Measurements from ENCODE around the gene RUSC1. TPM values are rescaled to one million over a fixed set of nuclear protein-coding genes. Genes with fewer than 3 reads are reported as not detected.

The RUSC1 gene, protein sequence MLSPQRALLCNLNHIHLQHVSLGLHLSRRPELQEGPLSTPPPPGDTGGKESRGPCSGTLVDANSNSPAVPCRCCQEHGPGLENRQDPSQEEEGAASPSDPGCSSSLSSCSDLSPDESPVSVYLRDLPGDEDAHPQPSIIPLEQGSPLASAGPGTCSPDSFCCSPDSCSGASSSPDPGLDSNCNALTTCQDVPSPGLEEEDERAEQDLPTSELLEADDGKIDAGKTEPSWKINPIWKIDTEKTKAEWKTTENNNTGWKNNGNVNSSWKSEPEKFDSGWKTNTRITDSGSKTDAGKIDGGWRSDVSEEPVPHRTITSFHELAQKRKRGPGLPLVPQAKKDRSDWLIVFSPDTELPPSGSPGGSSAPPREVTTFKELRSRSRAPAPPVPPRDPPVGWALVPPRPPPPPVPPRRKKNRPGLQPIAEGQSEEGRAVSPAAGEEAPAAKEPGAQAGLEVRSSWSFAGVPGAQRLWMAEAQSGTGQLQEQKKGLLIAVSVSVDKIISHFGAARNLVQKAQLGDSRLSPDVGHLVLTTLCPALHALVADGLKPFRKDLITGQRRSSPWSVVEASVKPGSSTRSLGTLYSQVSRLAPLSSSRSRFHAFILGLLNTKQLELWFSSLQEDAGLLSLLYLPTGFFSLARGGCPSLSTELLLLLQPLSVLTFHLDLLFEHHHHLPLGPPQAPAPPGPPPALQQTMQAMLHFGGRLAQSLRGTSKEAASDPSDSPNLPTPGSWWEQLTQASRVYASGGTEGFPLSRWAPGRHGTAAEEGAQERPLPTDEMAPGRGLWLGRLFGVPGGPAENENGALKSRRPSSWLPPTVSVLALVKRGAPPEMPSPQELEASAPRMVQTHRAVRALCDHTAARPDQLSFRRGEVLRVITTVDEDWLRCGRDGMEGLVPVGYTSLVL
- 18.6 and 24.1 TPM in 2 replicates for total RNA-seq

DNA sequence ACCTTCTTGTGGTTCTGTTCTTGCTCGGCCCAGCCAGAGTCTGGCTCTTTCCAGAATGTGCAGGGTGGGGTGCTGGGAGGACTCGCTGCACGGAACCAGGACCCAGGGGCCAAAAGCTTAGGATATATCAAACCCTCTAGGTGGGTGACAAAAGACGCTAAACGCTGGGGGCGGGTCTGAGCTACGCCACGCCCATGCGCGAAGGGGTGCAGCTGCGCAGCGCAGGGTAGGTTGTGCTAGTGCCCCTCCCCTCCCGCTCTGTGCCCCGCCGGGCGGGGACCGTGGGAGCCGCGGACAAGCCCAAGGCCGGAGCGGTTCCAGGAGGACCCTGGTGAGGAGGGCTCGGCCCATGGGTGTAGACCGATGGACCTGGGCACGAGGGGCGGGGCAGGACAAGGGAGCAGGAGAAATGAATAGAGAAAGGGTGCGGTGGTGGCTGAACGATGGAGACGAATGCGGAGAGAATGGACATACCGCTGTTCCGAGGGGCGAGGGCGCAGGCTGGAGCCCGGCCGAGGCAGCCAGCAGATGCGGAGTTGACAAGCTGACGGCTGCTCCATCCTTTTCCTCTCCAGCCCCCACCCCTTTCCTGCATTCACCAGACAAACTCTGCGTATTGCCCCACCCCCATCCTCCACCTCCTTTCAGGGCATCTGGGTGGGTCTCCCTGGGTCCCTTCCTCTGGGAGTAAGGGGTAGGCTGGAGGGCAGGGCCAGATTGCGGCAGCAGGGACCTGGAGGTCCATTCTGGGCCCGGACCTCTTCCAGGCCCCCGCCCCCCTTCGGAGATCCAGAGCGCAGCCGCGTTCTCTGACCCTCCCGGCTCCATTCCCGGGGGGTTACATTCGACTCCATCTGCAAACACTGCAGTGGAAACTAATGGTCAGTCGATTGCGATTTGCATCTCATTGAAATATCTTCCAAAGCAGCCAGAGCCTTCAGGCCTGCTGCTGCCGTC lies at the start of gene RUSC1:
Gene RUSC1 (plus strand): TSS at position 234 of the 957 bp plus-strand sequence. CDS start 880 bp downstream, outside the sequence.

DNA sequence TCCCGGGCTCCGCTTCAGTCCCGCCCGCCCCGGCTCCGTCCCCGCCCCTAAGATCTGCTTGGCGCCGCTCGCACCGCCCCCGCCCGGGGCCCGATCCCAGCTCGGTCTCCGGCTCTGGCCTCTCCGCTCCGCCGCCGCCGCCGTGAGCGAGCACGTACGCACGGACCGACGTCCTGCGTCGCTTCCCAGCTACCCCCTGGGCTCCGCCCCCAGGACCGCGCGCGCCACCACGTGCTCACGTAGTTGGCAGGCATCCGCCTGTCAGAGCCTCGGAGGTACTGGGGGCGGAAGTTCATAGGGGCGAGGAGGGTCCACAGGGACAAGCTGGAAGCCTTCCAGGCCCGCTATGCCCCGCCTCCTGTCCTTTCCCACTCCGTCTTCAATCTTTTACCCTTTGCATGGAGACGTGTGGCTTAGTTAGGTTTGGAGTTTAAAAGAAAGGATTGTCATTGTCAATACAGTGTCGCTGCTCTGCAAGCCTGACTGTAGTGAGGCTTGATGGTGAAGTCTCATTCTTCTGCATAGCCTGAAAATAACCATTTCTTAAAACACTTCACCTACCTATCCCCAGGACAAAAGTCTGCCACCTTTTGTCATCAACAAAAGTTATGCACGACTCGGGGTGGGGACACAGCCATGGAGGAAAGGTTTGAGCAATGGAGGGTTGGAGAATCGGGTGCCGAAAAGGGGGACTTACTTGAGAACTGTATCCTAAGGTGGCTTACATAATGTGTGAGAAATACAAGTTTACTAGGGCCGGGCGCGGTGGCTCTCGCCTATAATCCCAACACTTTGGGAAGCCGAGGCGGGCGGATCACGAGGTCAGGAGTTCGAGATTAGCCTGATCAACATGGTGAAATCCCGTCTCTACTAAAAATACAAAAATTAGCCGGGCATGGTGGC lies 47.1 kb upstream of the RUSC1 start, which contains the start of gene CLK2:
Gene CLK2 (minus strand): TSS at position 162 of the 903 bp plus-strand sequence. CDS start 2,527 bp downstream, outside the sequence.

GRCh38 chr1:155277070-155277901 lies 43.4 kb upstream of the RUSC1 start, which contains the start of gene HCN3:
TSS of gene HCN3 (plus strand) at chr1:155277463. CDS start at chr1:155277591, 128 bp downstream.

GRCh38 chr1:155301342-155301841 lies 19.3 kb upstream of the RUSC1 start, which contains the start of gene PKLR:
TSS of gene PKLR (minus strand) at chr1:155301438. CDS start at chr1:155301395, 43 bp downstream.

GRCh38 chr1:155308493-155309422 lies 11.9 kb upstream of the RUSC1 start, which contains the start of gene FDPS:
TSS of gene FDPS (plus strand) at chr1:155308866. CDS start at chr1:155309790, 924 bp downstream.

Other genes with a start within 250 kb of the RUSC1 start
- 9.9 and 12.6 TPM in 2 replicates for gene EFNA3, start 242.1 kb upstream of the RUSC1 start, total RNA-seq
- gene EFNA1, start 193.0 kb upstream of the RUSC1 start, total RNA-seq = 44.8 and 111 TPM in 2 replicates
- 61.9 and 120 TPM in 2 replicates for gene SLC50A1, start 185.0 kb upstream of the RUSC1 start, total RNA-seq
- 7.5 and 22.9 TPM in 2 replicates for gene DPM3, start 180.4 kb upstream of the RUSC1 start, total RNA-seq
- gene KRTCAP2, start 147.6 kb upstream of the RUSC1 start, total RNA-seq = 96.9 and 107 TPM in 2 replicates
- gene TRIM46, start 147.0 kb upstream of the RUSC1 start, total RNA-seq = 0.85 and 3.4 TPM in 2 replicates
- gene THBS3, start 113.0 kb upstream of the RUSC1 start, total RNA-seq = 12.1 and 14.7 TPM in 2 replicates
- 52.2 and 86.3 TPM in 2 replicates for gene MTX1, start 112.2 kb upstream of the RUSC1 start, total RNA-seq
- gene ENTREP3, start 65.4 kb upstream of the RUSC1 start, total RNA-seq = 5.8 and 10.7 TPM in 2 replicates
- 30.4 and 44.5 TPM in 2 replicates for gene SCAMP3, start 58.5 kb upstream of the RUSC1 start, total RNA-seq
- gene CLK2, start 47.4 kb upstream of the RUSC1 start, total RNA-seq = 12.6 and 16.4 TPM in 2 replicates
- 0.43 and 0.72 TPM in 2 replicates for gene HCN3, start 43.4 kb upstream of the RUSC1 start, total RNA-seq
- 0.24 TPM in 1 of 2 replicates, not detected in the other for gene PKLR, start 19.5 kb upstream of the RUSC1 start, total RNA-seq
- 183 and 331 TPM in 2 replicates for gene FDPS, start 12.0 kb upstream of the RUSC1 start, total RNA-seq
- gene ASH1L, start 241.9 kb downstream of the RUSC1 start, total RNA-seq = 12.0 and 21.1 TPM in 2 replicates

Measured in tracheal epithelial cell (primary cell).